GM19238 (cell line): ENCODE data around the gene STEEP1.

Experiments used
- DNase-seq: peaks from one replicate; pipeline ENCODE4 v3.0.0; 2011; ENCODE audit warnings: low spot score; ENCODE audit not compliant: insufficient read length

STEEP1 gene

GRCh38 chrX:119489212-119490074, 75.8 kb downstream of the STEEP1 start:
- no peak for DNase-seq

GRCh38 chrX:119488749-119489148, 76.5 kb downstream of the STEEP1 start:
- DNase-seq: no peak
